Neutrophil (primary cell): ENCODE measurements around the gene CCDC138.

Experiments used
- H3K27ac ChIP-seq: fragments of 200-600 bp; sonication (generic); 2 replicates; pipeline ENCODE4 v1.5.1; 2016; ENCODE audit warnings: mild to moderate bottlenecking, moderate library complexity
- H3K27me3 ChIP-seq: fragments of 200-600 bp; sonication (generic); 2 replicates; pipeline ENCODE4 v1.6.0; 2016; ENCODE audit warnings: mild to moderate bottlenecking
- H3K36me3 ChIP-seq: fragments of 200-600 bp; sonication (generic); 2 replicates; pipeline ENCODE4 v1.5.1; 2017
- H3K4me1 ChIP-seq, 2 experiments: fragments of 200-600 bp in 1 of 2; sonication (generic) in 1 of 2; 1 replicate in 1 of 2; 2 replicates in 1 of 2; pipeline versions ENCODE4 v1.5.1 to v1.6.1; 2013 to 2016; ENCODE audit warnings: low read depth in 1 of 2, low read length in 1 of 2, mild to moderate bottlenecking in 1 of 2, moderate library complexity in 1 of 2; ENCODE audit not compliant: control insufficient read depth in 1 of 2, insufficient read depth in 1 of 2
- H3K4me3 ChIP-seq, 2 experiments: fragments of 200-600 bp in 1 of 2; sonication (generic) in 1 of 2; 1 replicate in 1 of 2; 2 replicates in 1 of 2; pipeline ENCODE4 v1.5.1; 2013 to 2016; ENCODE audit warnings: low read depth in 1 of 2, low read length in 1 of 2, mild to moderate bottlenecking in 1 of 2, moderate library complexity in 1 of 2
- H3K9me3 ChIP-seq: fragments of 200-600 bp; sonication (generic); 2 replicates; pipeline ENCODE4 v1.5.1; 2016
- TF ChIP-seq, protein P1 (sequence below): fragments of 200-600 bp; sonication (generic); IDR thresholded peaks from 2 replicates; pipeline ENCODE4 v1.5.1; 2016; ENCODE audit warnings: antibody characterized with exemption

CCDC138 gene

GRCh38 chr2:108847000-108847399 lies 60.4 kb downstream of the CCDC138 start:
- TF ChIP-seq, protein P1, sequence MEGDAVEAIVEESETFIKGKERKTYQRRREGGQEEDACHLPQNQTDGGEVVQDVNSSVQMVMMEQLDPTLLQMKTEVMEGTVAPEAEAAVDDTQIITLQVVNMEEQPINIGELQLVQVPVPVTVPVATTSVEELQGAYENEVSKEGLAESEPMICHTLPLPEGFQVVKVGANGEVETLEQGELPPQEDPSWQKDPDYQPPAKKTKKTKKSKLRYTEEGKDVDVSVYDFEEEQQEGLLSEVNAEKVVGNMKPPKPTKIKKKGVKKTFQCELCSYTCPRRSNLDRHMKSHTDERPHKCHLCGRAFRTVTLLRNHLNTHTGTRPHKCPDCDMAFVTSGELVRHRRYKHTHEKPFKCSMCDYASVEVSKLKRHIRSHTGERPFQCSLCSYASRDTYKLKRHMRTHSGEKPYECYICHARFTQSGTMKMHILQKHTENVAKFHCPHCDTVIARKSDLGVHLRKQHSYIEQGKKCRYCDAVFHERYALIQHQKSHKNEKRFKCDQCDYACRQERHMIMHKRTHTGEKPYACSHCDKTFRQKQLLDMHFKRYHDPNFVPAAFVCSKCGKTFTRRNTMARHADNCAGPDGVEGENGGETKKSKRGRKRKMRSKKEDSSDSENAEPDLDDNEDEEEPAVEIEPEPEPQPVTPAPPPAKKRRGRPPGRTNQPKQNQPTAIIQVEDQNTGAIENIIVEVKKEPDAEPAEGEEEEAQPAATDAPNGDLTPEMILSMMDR, result no peak
- Histone ChIP-seq H3K27ac (no peak overlapping the region), H3K9me3 (no peaks in the 10 kb centered on the region), H3K4me1 (no peaks in the 10 kb centered on the region), H3K27me3 (no peaks in the 10 kb centered on the region), H3K36me3 (no peaks in the 10 kb centered on the region), H3K4me3 (no peak overlapping the region)

DNA sequence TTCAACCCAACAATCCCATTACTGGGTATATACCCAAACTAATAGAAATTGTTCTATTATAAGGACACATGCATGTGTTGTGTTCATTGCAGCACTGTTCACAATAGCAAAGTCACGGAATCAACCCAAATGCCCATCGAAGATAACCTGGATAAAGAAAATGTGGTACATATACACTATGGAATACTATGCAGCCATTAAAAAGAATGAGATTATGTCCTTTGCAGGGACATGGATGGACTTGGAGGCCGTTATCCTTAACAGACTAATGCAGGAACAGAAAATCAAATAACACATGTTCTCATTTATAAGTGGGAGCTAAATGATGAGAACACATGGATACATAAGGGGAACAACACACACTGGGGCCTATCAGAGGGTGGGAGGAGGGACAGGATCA lies 65.8 kb downstream of the CCDC138 start:
- H3K9me3 ChIP-seq, result no peaks in the 10 kb centered on the region
- no peak overlapping the region for H3K27ac ChIP-seq
- no peaks in the 10 kb centered on the region for H3K27me3 ChIP-seq
- H3K4me3 ChIP-seq, result no peak overlapping the region
- H3K36me3 ChIP-seq, result no peaks in the 10 kb centered on the region
- no peaks in the 10 kb centered on the region for H3K4me1 ChIP-seq
- TF ChIP-seq, protein P1, result no peak

DNA sequence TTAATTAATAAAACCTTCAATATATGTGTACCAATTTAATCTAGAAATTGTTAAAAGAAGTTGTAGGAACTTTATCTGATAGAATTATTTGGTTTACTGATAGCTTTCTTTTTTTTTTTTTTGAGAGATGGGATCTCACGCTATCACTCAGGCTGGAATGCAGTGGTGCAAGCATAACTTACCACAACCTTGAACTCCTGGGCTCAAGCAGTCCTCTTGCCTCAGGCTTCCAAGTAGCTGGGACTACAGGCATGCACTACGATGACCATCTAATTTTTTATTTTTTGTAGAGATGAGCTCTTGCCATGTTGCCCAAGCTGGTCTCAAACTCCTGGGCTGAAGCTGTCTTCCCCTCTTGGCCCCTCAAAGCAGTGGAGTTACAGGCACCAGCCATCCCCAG lies 66.8 kb downstream of the CCDC138 start:
- Histone ChIP-seq H3K27me3 (no peaks in the 10 kb centered on the region), H3K4me1 (no peaks in the 10 kb centered on the region), H3K9me3 (no peaks in the 10 kb centered on the region), H3K4me3 (no peak overlapping the region), H3K27ac (no peak overlapping the region), H3K36me3 (no peaks in the 10 kb centered on the region)
- TF ChIP-seq, protein P1, result no peak

DNA sequence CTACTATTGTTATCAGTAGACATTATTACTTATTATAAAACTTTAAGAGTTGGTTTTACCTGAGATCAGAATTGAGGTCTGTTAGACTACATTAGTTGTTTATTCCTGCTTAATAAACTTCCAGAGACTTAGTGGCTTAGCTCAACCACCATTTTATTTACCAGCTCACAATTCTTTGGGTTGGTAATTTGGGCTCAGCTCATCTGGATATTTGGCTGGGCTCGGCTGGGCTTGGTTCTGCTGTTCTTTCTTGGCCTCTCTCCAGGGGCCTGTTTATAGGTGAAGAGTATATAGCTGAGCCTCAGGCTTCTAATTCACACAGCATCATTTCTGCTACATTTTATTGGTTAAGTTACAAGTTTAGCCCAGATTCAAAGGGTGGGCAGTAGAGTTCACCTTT lies 67.9 kb downstream of the CCDC138 start:
- Histone ChIP-seq H3K36me3 (no peaks in the 10 kb centered on the region), H3K4me1 (no peaks in the 10 kb centered on the region), H3K9me3 (no peaks in the 10 kb centered on the region), H3K27me3 (no peaks in the 10 kb centered on the region), H3K4me3 (no peak overlapping the region), H3K27ac (no peak overlapping the region)
- TF ChIP-seq, protein P1, result no peak

DNA sequence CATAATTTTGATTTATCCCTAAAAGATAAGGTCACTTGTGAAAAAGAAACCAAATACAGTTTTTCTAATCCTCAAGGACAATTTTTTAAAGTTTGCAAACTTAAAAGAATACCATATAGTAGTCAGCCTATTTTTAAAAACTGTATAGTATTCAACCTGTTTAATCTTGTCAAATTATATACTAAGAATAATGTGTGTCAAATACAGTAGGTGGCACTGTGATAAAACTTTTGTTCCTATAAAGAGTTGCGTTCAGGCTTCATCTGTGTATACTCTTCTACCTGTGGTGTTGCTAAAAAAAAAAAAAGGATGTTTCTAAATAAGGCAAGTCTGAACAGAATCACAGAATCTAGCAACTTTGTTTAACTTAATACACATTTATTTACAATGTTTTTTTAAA lies 68.6 kb downstream of the CCDC138 start:
- Histone ChIP-seq H3K36me3 (no peaks in the 10 kb centered on the region), H3K27ac (no peak overlapping the region), H3K4me3 (no peak overlapping the region), H3K9me3 (no peaks in the 10 kb centered on the region), H3K27me3 (no peaks in the 10 kb centered on the region), H3K4me1 (no peaks in the 10 kb centered on the region)
- TF ChIP-seq, protein P1, result no peak

DNA sequence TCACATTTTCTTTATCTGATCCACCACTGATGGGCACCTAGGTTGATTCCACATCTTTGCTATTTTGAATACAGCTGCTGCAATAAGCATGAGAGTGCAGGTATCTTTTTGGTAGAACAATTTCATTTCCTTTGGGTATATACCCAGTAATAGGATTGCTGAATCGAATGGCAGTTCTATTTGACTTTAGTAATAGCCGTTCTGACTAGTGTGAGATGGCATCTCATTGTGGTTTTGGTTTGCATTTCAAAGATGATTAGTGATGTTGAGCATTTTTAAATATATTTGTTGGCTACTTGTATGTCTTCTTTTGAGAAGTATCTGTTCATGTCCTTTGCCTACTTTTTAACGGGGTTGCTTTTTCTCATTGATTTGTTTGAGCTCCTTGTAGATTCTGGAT lies 72.3 kb downstream of the CCDC138 start:
- no peaks in the 10 kb centered on the region for H3K36me3 ChIP-seq
- no peaks in the 10 kb centered on the region for H3K27me3 ChIP-seq
- H3K27ac ChIP-seq, result no peak overlapping the region
- H3K4me1 ChIP-seq, result no peaks in the 10 kb centered on the region
- H3K4me3 ChIP-seq, result no peak overlapping the region
- TF ChIP-seq, protein P1, result no peak
- H3K9me3 ChIP-seq, result no peaks in the 10 kb centered on the region
